Measurements from ENCODE around the gene TASP1.

DNA sequence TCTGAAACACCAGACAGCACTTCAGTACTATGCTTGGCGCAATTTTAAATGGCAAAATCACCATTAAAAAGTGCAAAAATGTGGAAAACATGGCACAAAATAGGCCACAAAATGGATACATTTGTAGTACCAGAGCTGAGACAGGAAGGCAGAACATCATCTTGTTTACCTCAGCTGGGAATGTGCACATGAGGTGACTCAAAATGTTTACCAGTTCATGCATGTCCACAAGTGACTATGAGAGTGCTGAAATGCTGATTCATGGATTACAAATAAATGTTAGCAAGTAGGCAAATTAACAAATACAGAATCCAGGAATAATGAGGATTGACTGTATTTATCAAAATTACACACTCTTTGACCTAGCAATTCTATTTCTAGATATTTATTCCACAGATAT is 216.1 kb downstream of the TASP1 start:
- TF ChIP-seq CTCF (IDR thresholded peaks at IDR 0.05) (no peak), POLR2A (IDR thresholded peaks at IDR 0.05) (no peak)
